Gastroesophageal sphincter (tissue), 4 donors: ENCODE results near the gene CAPS. TPM values are rescaled to one million over a fixed set of nuclear protein-coding genes. Genes with fewer than 3 reads are reported as not detected.

Experiments
- ATAC-seq: fragments of 150-250 bp; one replicate; pipeline ENCODE4 v1.9.1; 2016; ENCODE audit warnings: mild to moderate bottlenecking, moderate library complexity
- H3K27ac ChIP-seq, 4 donors: fragments of 200-600 bp; sonication (generic) in 3 of 4; 1 replicate in 3 of 4; 2 replicates in 1 of 4; pipeline ENCODE4 v1.5.1; 2016 to 2019
- H3K27me3 ChIP-seq: fragments of 200-600 bp; sonication (generic); one replicate; pipeline ENCODE4 v1.5.1; 2019
- H3K36me3 ChIP-seq, 2 donors: fragments of 200-600 bp; sonication (generic); one replicate each; pipeline ENCODE4 v1.5.1; 2019; ENCODE audit warnings: control low read depth in 1 of 2
- H3K4me1 ChIP-seq, 3 donors: fragments of 200-600 bp; sonication (generic); 1 replicate in 2 of 3; 2 replicates in 1 of 3; pipeline ENCODE4 v1.5.1; 2016 to 2019; ENCODE audit warnings: control low read depth in 2 of 3
- H3K4me3 ChIP-seq, 2 donors: fragments of 200-600 bp; sonication (generic); one replicate each; pipeline ENCODE4 v1.5.1; 2019; ENCODE audit warnings: mild to moderate bottlenecking in 1 of 2, moderate library complexity in 1 of 2
- H3K9me3 ChIP-seq, 3 donors: fragments of 200-600 bp; sonication (generic); one replicate each; pipeline ENCODE4 v1.5.1; 2017 to 2019; ENCODE audit warnings: control low read depth in 2 of 3
- CTCF ChIP-seq, 4 experiments: fragments of 200-600 bp in 2 of 4; fragments of 450-650 bp in 2 of 4; sonication (generic) in 1 of 4; IDR thresholded peaks; one replicate each; pipeline ENCODE4 v1.5.1; 2017 to 2019; ENCODE audit warnings: antibody characterized with exemption in 4 of 4, mild to moderate bottlenecking in 2 of 4, moderate library complexity in 2 of 4
- EP300 ChIP-seq: sonication (generic); formaldehyde crosslinking; IDR thresholded peaks from one replicate; pipeline ENCODE4 v1.6.1; 2017; ENCODE audit warnings: antibody characterized with exemption, mild to moderate bottlenecking
- POLR2A ChIP-seq, 2 donors: fragments of 450-650 bp; IDR thresholded peaks; one replicate each; pipeline ENCODE4 v1.6.1; 2017; ENCODE audit warnings: antibody characterized with exemption in 2 of 2, mild to moderate bottlenecking in 2 of 2, moderate library complexity in 1 of 2
- POLR2AphosphoS5 ChIP-seq: sonication (generic); formaldehyde crosslinking; IDR thresholded peaks from one replicate; pipeline ENCODE4 v1.6.1; 2017; ENCODE audit warnings: antibody characterized with exemption
- WGBS, 2 donors: methylation state at CpG; one replicate each; pipeline ENCODE4 v1.1.5; 2018; ENCODE audit warnings: low coverage in 1 of 2; 5-methylcytosine and 5-hydroxymethylcytosine counted together
- total RNA-seq, 4 donors: library from RNA; depleted of rRNA; stranded (reverse); fragments of >200 nt; gene quantifications; one replicate each; pipeline ENCODE4 v1.1.0, GENCODE V29; 2016

The CAPS gene
- total RNA-seq, 4 donors from 2014 or later, result 10.0 to 19.6 (median 15.2) TPM

- H3K27me3 ChIP-seq, result peaks cover 16% of the 10 kb centered on the region
- H3K27ac ChIP-seq, result peak overlapping the region in 2 of 4 donors; percentile 25 to 27
- no peak for ATAC-seq
- H3K4me3 ChIP-seq, result no peak overlapping the region
- H3K36me3 ChIP-seq, result peaks cover 0 to 39% of the 10 kb centered on the region in 2 donors
- TF ChIP-seq EP300 (no peak), POLR2A (IDR thresholded peaks at IDR 0.05) (no peak), CTCF (IDR thresholded peaks at IDR 0.05) (no peak), POLR2AphosphoS5 (no peak)
- H3K4me1 ChIP-seq, result peaks cover 0 to 49% (median 20%) of the 10 kb centered on the region in 3 donors
- H3K9me3 ChIP-seq, result no peaks in the 10 kb centered on the region
- WGBS, 2 donors, result 65% methylated on average over 6 of the region's 15 CpGs; no CpG with 5 or more reads in 1 of the 2 donors
Measured at GRCh38 chr19:5892772-5893275, 21.2 kb upstream of the CAPS start.

- 62 to 100% methylated on average over 1 to 7 of the region's 13 CpGs for WGBS, 2 donors
- peaks cover 16% of the 10 kb centered on the region for H3K27me3 ChIP-seq
- peaks cover 0 to 39% of the 10 kb centered on the region in 2 donors for H3K36me3 ChIP-seq
- peaks cover 0 to 54% (median 20%) of the 10 kb centered on the region in 3 donors for H3K4me1 ChIP-seq
- H3K4me3 ChIP-seq, result no peak overlapping the region
- peak overlapping the region in 2 of 4 donors; percentile 25 to 27 for H3K27ac ChIP-seq
- no peaks in the 10 kb centered on the region for H3K9me3 ChIP-seq
- TF ChIP-seq CTCF (IDR thresholded peaks at IDR 0.05), result no peak
- no peak for ATAC-seq
Measured at GRCh38 chr19:5893296-5893903, 20.7 kb upstream of the CAPS start.

GRCh38 chr19:5893907-5894703 is 19.9 kb upstream of the CAPS start:
- Histone ChIP-seq H3K4me1 (peaks cover 0 to 54% (median 20%) of the 10 kb centered on the region in 3 donors), H3K9me3 (no peaks in the 10 kb centered on the region), H3K36me3 (peaks cover 0 to 39% of the 10 kb centered on the region in 2 donors), H3K4me3 (no peak overlapping the region), H3K27me3 (peaks cover 16% of the 10 kb centered on the region), H3K27ac (peak overlapping the region in 2 of 4 donors; percentile 25 to 27)
- TF ChIP-seq CTCF (IDR thresholded peaks at IDR 0.05) (no peak), POLR2A (IDR thresholded peaks at IDR 0.05) (no peak), EP300 (no peak), POLR2AphosphoS5 (no peak)
- WGBS, 2 donors, result 75 to 80% methylated on average over 2 to 8 of the region's 28 CpGs
- no peak for ATAC-seq

DNA sequence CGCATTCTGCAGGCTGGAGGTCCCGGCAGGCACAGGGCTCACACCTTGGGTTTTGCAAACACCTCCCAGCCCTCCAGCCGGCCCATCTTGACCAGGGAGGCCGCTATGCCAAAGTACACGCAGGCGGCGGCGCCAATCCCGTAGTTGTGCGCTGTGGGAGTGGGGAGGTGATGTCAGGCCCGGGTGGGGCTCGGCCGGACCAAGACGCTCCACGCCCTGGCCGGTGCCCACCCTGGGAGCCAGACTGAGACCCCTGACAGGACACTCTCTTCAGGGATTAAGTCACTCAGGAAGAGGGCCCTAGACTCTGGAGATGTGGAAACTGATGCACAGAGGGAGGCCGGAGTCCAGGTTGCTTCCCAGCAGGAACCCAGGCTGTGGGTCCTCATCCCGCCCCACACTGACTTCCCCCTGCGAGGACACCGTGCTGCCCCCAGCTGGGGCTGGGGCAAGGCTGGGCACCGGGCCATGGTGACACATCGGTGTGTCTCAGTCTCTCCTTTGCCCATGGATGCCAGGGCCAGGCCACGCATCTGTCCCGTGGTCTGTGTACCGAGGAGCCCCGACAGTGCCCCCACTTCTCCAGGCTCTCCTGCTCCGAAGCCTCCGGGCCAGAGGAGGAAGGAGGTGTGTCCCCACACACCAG is 19.2 kb upstream of the CAPS start:
- Histone ChIP-seq H3K36me3 (peaks cover 0 to 41% of the 10 kb centered on the region in 2 donors), H3K9me3 (no peaks in the 10 kb centered on the region), H3K4me1 (peaks cover 0 to 50% (median 20%) of the 10 kb centered on the region in 3 donors), H3K27me3 (peaks cover 16% of the 10 kb centered on the region), H3K4me3 (no peak overlapping the region), H3K27ac (peak overlapping the region in 1 of 4 donors; percentile 25)
- TF ChIP-seq CTCF (IDR thresholded peaks at IDR 0.05) (no peak), EP300 (no peak), POLR2AphosphoS5 (no peak), POLR2A (IDR thresholded peaks at IDR 0.05) (no peak)
- 80 to 100% methylated on average over 1 to 2 of the region's 28 CpGs for WGBS, 2 donors
- no peak for ATAC-seq
